PC-9 (cell line): ENCODE data around the gene TNFSF12. TPM values are rescaled to one million over a fixed set of nuclear protein-coding genes. Genes with fewer than 3 reads are reported as not detected.

Experiments used
- BruUV-seq: library from RNA; stranded (reverse); fragments of 400-500 nt; replicated peaks from 2 replicates; lab custom pipeline; 2021; lab: Mats Ljungman, UMichigan
- CTCF ChIA-PET: fragments of 300-600 bp; sonication (Branson Sonifier 250); formaldehyde crosslinking; loops from one replicate; lab custom pipeline; 2022; ENCODE audit warnings: antibody characterized with exemption; lab: Charles Lee
- POLR2A ChIA-PET: fragments of 300-600 bp; sonication (Branson Sonifier 250); formaldehyde crosslinking; loops from one replicate; lab custom pipeline; 2022; ENCODE audit warnings: antibody characterized with exemption; ENCODE audit not compliant: unreplicated experiment; lab: Charles Lee
- DNase-seq, 2 experiments: peaks; one replicate each; pipeline versions ENCODE4 v3.0.0 to v3.0.0-alpha.2; 2015 to 2022; ENCODE audit warnings: mixed read lengths in 1 of 2
- H2AFZ ChIP-seq: fragments of 200-600 bp; sonication (generic); 2 replicates; pipeline ENCODE4 v1.8.1; 2017; ENCODE audit warnings: antibody characterized with exemption
- H3F3A ChIP-seq: fragments of 200-600 bp; sonication (generic); 2 replicates; pipeline ENCODE4 v1.8.1; 2017; ENCODE audit warnings: antibody characterized with exemption, mild to moderate bottlenecking, low read depth; ENCODE audit not compliant: insufficient read depth
- H3K27ac ChIP-seq: fragments of 200-600 bp; sonication (generic); 2 replicates; pipeline ENCODE4 v1.6.1; 2016; ENCODE audit warnings: mixed run types
- H3K27me3 ChIP-seq: fragments of 200-600 bp; sonication (generic); 2 replicates; pipeline ENCODE4 v1.6.1; 2016; ENCODE audit warnings: low read depth, mixed run types; ENCODE audit not compliant: insufficient read depth
- H3K36me3 ChIP-seq: fragments of 200-600 bp; sonication (generic); 2 replicates; pipeline ENCODE4 v1.6.1; 2016; ENCODE audit warnings: low read depth, mixed run types
- H3K4me1 ChIP-seq: fragments of 200-600 bp; sonication (generic); replicated peaks from 2 replicates; pipeline ENCODE4 v1.6.1; 2016; ENCODE audit warnings: mixed run types; ENCODE audit not compliant: insufficient read depth
- H3K4me2 ChIP-seq: fragments of 200-600 bp; sonication (generic); 2 replicates; pipeline ENCODE4 v1.6.1; 2017; ENCODE audit warnings: mixed run types
- H3K4me3 ChIP-seq: fragments of 200-600 bp; sonication (generic); 2 replicates; pipeline ENCODE4 v1.6.1; 2016; ENCODE audit warnings: mixed run types
- H3K79me2 ChIP-seq: fragments of 200-600 bp; sonication (generic); 2 replicates; pipeline ENCODE4 v1.6.1; 2017; ENCODE audit warnings: low read depth, mixed run types
- H3K9me2 ChIP-seq: fragments of 200-600 bp; sonication (generic); 2 replicates; pipeline ENCODE4 v1.8.1; 2017; ENCODE audit warnings: mild to moderate bottlenecking; ENCODE audit not compliant: insufficient read depth
- H3K9me3 ChIP-seq: fragments of 200-600 bp; sonication (generic); 2 replicates; pipeline ENCODE4 v1.8.1; 2016; ENCODE audit warnings: low read depth; ENCODE audit not compliant: insufficient read depth
- H4K20me1 ChIP-seq: fragments of 200-600 bp; sonication (generic); 2 replicates; pipeline ENCODE4 v1.8.1; 2017; ENCODE audit not compliant: insufficient read depth
- EZH2 ChIP-seq: fragments of 200-600 bp; sonication (generic); IDR thresholded peaks from 2 replicates; pipeline ENCODE4 v1.8.0; 2017; ENCODE audit warnings: antibody characterized with exemption, low read depth
- intact Hi-C: fragments of 100-400 bp; cut with micrococcal nuclease; formaldehyde crosslinking; loops from one replicate; pipeline ENCODE4 v1.10.0; 2022; ENCODE audit not compliant: unreplicated experiment
- total RNA-seq: library from RNA; stranded (reverse); gene quantifications from 2 replicates; pipeline ENCODE4 v1.2.3, GENCODE V29; 2021
- TF ChIP-seq, protein P1 (sequence below): fragments of 200-600 bp; sonication (generic); conservative IDR thresholded peaks from 2 replicates; pipeline ENCODE4 v1.6.1; 2017; ENCODE audit warnings: mixed run types, antibody characterized with exemption, mild to moderate bottlenecking, moderate library complexity

TNFSF12 gene
- total RNA-seq, 1 experiment from 2014 or later: 14.3 TPM

- ChIA-PET POLR2A (no interaction called here), CTCF (no interaction called here)
- H3K36me3 ChIP-seq: no peaks in the 10 kb centered on the region
- peak overlapping the region; percentile 97 for H3K4me2 ChIP-seq
- no peaks in the 10 kb centered on the region for H4K20me1 ChIP-seq
- no peaks in the 10 kb centered on the region for H3K9me2 ChIP-seq
- no TSS peak for BruUV-seq
- H3K4me3 ChIP-seq: peak overlapping the region; percentile 92
- DNase-seq: no peak
- peaks cover 25% of the 10 kb centered on the region for H3K79me2 ChIP-seq
- intact Hi-C loops: no loop called here
- TF ChIP-seq EZH2: no peak
- TF ChIP-seq, protein P1, sequence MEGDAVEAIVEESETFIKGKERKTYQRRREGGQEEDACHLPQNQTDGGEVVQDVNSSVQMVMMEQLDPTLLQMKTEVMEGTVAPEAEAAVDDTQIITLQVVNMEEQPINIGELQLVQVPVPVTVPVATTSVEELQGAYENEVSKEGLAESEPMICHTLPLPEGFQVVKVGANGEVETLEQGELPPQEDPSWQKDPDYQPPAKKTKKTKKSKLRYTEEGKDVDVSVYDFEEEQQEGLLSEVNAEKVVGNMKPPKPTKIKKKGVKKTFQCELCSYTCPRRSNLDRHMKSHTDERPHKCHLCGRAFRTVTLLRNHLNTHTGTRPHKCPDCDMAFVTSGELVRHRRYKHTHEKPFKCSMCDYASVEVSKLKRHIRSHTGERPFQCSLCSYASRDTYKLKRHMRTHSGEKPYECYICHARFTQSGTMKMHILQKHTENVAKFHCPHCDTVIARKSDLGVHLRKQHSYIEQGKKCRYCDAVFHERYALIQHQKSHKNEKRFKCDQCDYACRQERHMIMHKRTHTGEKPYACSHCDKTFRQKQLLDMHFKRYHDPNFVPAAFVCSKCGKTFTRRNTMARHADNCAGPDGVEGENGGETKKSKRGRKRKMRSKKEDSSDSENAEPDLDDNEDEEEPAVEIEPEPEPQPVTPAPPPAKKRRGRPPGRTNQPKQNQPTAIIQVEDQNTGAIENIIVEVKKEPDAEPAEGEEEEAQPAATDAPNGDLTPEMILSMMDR: no peak
- peak overlapping the region; percentile 60; the same call in 1 of the 2 replicates for H3K27ac ChIP-seq
- no peaks in the 10 kb centered on the region for H3F3A ChIP-seq
- H3K27me3 ChIP-seq: no peaks in the 10 kb centered on the region
- peak overlapping the region; percentile 68; the same call in 1 of the 2 replicates for H2AFZ ChIP-seq
- H3K4me1 ChIP-seq: peaks cover 9% of the 10 kb centered on the region
- no peaks in the 10 kb centered on the region for H3K9me3 ChIP-seq
These were observed 13.3 kb downstream of the TNFSF12 start for GRCh38 chr17:7562208-7562605.

DNA sequence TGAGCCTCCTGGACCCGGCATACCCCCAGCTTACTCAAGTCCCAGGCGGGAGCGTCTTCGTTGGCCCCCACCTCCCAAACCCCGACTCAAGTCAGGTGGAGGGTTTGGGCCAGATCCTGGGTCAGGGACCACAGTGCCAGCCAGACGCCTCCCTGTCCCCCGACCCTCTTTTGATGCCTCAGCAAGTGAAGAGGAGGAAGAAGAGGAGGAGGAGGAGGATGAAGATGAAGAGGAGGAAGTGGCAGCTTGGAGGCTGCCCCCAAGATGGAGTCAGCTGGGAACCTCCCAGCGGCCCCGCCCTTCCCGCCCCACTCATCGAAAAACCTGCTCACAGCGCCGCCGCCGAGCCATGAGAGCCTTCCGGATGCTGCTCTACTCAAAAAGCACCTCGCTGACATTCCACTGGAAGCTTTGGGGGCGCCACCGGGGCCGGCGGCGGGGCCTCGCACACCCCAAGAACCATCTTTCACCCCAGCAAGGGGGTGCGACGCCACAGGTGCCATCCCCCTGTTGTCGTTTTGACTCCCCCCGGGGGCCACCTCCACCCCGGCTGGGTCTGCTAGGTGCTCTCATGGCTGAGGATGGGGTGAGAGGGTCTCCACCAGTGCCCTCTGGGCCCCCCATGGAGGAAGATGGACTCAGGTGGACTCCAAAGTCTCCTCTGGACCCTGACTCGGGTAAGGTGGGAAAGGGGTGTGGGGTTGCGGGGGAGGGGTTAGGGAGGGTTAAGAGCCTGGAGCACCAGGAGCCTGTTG is 14.4 kb downstream of the TNFSF12 start:
- no peaks in the 10 kb centered on the region for H3K9me3 ChIP-seq
- H3K36me3 ChIP-seq: no peaks in the 10 kb centered on the region
- no peak for DNase-seq
- intact Hi-C loops: no loop called here
- no peaks in the 10 kb centered on the region for H3K9me2 ChIP-seq
- peaks cover 9% of the 10 kb centered on the region for H3K4me1 ChIP-seq
- no peak for TF ChIP-seq EZH2
- TF ChIP-seq, protein P1: no peak
- no peaks in the 10 kb centered on the region for H3F3A ChIP-seq
- no peak overlapping the region for H2AFZ ChIP-seq
- no peak overlapping the region for H3K27ac ChIP-seq
- peak overlapping the region; percentile 92; the same call in 1 of the 2 replicates for H3K4me3 ChIP-seq
- CTCF ChIA-PET: no interaction called here
- no peaks in the 10 kb centered on the region for H3K27me3 ChIP-seq
- peaks cover 25% of the 10 kb centered on the region for H3K79me2 ChIP-seq
- no peaks in the 10 kb centered on the region for H4K20me1 ChIP-seq
- POLR2A ChIA-PET: no interaction called here
- peak overlapping the region; percentile 97 for H3K4me2 ChIP-seq
- BruUV-seq: no TSS peak

- intact Hi-C loops: no loop called here
These were observed 20.7 kb downstream of the TNFSF12 start for GRCh38 chr17:7569571-7569970.

More at GRCh38 chr17:7569571-7569970, 20.7 kb downstream of the TNFSF12 start:
- BruUV-seq: no TSS peak
- Histone ChIP-seq H3F3A (peaks cover 19% of the 10 kb centered on the region), H3K4me1 (peaks cover 4% of the 10 kb centered on the region), H3K4me2 (no peak overlapping the region), H3K4me3 (no peak overlapping the region), H4K20me1 (peaks cover 9% of the 10 kb centered on the region), H3K36me3 (peaks cover 8% of the 10 kb centered on the region), H3K79me2 (peaks cover 20% of the 10 kb centered on the region), H3K27ac (no peak overlapping the region), H2AFZ (no peak overlapping the region), H3K9me2 (no peaks in the 10 kb centered on the region), H3K27me3 (no peaks in the 10 kb centered on the region), H3K9me3 (no peaks in the 10 kb centered on the region)
- no peak for DNase-seq
- TF ChIP-seq, protein P1: no peak
- TF ChIP-seq EZH2: no peak
- POLR2A ChIA-PET: no interaction called here
- CTCF ChIA-PET: no interaction called here
